Uterus (tissue), 4 donors: ENCODE data around the gene LTBP1. TPM values are rescaled to one million over a fixed set of nuclear protein-coding genes. Genes with fewer than 3 reads are reported as not detected.

ENCODE experiments used
- DNase-seq, 2 donors: peaks; one replicate each; pipeline ENCODE4 v3.0.0-alpha.2; 2019 to 2020
- H3K27ac ChIP-seq, 2 donors: fragments of 200-600 bp; sonication (generic); 1 replicate in 1 of 2; 2 replicates in 1 of 2; pipeline ENCODE4 v1.5.1; 2016 to 2018
- H3K27me3 ChIP-seq, 2 donors: fragments of 200-600 bp; sonication (generic); one replicate each; pipeline ENCODE4 v1.5.1; 2018 to 2019; ENCODE audit warnings: control low read depth in 1 of 2
- H3K36me3 ChIP-seq, 2 donors: fragments of 200-600 bp; sonication (generic); one replicate each; pipeline ENCODE4 v1.5.1; 2019; ENCODE audit warnings: control low read depth in 1 of 2
- H3K4me1 ChIP-seq, 2 donors: fragments of 200-600 bp; sonication (generic); one replicate each; pipeline ENCODE4 v1.5.1; 2018 to 2019; ENCODE audit warnings: control low read depth in 1 of 2
- H3K4me3 ChIP-seq, 2 donors: fragments of 200-600 bp; sonication (generic); 1 replicate in 1 of 2; 2 replicates in 1 of 2; pipeline ENCODE4 v1.5.1; 2018 to 2019; ENCODE audit warnings: mild to moderate bottlenecking in 1 of 2
- H3K9me3 ChIP-seq, 2 donors: fragments of 200-600 bp; sonication (generic); one replicate each; pipeline ENCODE4 v1.5.1; 2019; ENCODE audit warnings: control low read depth in 1 of 2
- POLR2A ChIP-seq, 2 donors: fragments of 450-650 bp; IDR thresholded peaks; one replicate each; pipeline ENCODE4 v1.6.1; 2016; ENCODE audit warnings: antibody characterized with exemption in 2 of 2, mild to moderate bottlenecking in 1 of 2, moderate library complexity in 1 of 2
- intact Hi-C: fragments of 100-400 bp; cut with DNase I; formaldehyde crosslinking; loops from one replicate; pipeline ENCODE4 v1.15.1; 2023; ENCODE audit warnings: low total_unique reads
- total RNA-seq, 4 donors: library from RNA; depleted of rRNA in 3 of 4; stranded (reverse); fragments of >200 nt in 3 of 4; gene quantifications; one replicate each; pipeline versions ENCODE4 v1.1.0 to v1.2.4, GENCODE V29; 2014 to 2023
- TF ChIP-seq, protein P1 (sequence below), 4 experiments: fragments of 200-600 bp in 2 of 4; fragments of 450-650 bp in 2 of 4; sonication (generic) in 2 of 4; IDR thresholded peaks; one replicate each; pipeline ENCODE4 v1.5.1; 2016 to 2019; ENCODE audit warnings: antibody characterized with exemption in 4 of 4, mild to moderate bottlenecking in 2 of 4, moderate library complexity in 1 of 4
- donor health status: DM: yes; HTN: yes; CAD: no.

Gene LTBP1
- total RNA-seq, 4 donors from 2014 or later: 72.5 to 322 (median 92.2) TPM

GRCh38 chr2:33000986-33001385 is 54.2 kb downstream of the LTBP1 start:
- intact Hi-C loops: no loop called here
- H3K27me3 ChIP-seq: no peaks in the 10 kb centered on the region
- DNase-seq: no peak

GRCh38 chr2:33001823-33002222 is 55.1 kb downstream of the LTBP1 start:
- Histone ChIP-seq H3K36me3 (no peaks in the 10 kb centered on the region), H3K27me3 (no peaks in the 10 kb centered on the region), H3K27ac (no peak overlapping the region), H3K4me1 (peaks cover 0 to 6% of the 10 kb centered on the region in 2 donors), H3K4me3 (no peak overlapping the region), H3K9me3 (no peaks in the 10 kb centered on the region)
- TF ChIP-seq POLR2A (IDR thresholded peaks at IDR 0.05): no peak
- TF ChIP-seq, protein P1, sequence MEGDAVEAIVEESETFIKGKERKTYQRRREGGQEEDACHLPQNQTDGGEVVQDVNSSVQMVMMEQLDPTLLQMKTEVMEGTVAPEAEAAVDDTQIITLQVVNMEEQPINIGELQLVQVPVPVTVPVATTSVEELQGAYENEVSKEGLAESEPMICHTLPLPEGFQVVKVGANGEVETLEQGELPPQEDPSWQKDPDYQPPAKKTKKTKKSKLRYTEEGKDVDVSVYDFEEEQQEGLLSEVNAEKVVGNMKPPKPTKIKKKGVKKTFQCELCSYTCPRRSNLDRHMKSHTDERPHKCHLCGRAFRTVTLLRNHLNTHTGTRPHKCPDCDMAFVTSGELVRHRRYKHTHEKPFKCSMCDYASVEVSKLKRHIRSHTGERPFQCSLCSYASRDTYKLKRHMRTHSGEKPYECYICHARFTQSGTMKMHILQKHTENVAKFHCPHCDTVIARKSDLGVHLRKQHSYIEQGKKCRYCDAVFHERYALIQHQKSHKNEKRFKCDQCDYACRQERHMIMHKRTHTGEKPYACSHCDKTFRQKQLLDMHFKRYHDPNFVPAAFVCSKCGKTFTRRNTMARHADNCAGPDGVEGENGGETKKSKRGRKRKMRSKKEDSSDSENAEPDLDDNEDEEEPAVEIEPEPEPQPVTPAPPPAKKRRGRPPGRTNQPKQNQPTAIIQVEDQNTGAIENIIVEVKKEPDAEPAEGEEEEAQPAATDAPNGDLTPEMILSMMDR (IDR thresholded peaks at IDR 0.05): no peak
- no peak for DNase-seq
- intact Hi-C loops: no loop called here

More at GRCh38 chr2:33000986-33001385, 54.2 kb downstream of the LTBP1 start:
- Histone ChIP-seq H3K4me1 (peaks cover 0 to 6% of the 10 kb centered on the region in 2 donors), H3K27ac (no peak overlapping the region), H3K9me3 (no peaks in the 10 kb centered on the region), H3K4me3 (no peak overlapping the region), H3K36me3 (no peaks in the 10 kb centered on the region)
- no peak for TF ChIP-seq POLR2A (IDR thresholded peaks at IDR 0.05)
- TF ChIP-seq, protein P1 (IDR thresholded peaks at IDR 0.05): no peak

DNA sequence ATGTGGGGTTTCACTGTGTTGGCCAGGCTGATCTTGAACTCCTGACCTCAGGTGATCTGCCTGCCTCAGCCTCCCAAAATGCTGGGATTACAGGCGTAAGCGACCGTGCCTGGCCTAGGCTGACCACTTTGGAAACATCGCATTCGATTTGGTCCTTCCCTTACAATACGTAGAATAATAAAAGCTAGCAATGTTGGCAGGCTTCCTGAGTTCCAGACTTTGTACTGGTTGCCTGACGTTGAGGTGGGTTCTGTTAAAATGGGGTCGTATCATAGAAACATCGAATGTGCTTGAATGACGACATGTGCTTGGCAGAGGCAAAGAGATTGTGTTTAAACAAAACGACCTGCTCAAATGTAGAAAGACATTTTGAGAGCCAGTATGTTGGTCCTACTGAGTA is 56.1 kb downstream of the LTBP1 start:
- Histone ChIP-seq H3K4me1 (peaks cover 0 to 6% of the 10 kb centered on the region in 2 donors), H3K27ac (no peak overlapping the region), H3K36me3 (no peaks in the 10 kb centered on the region), H3K4me3 (no peak overlapping the region), H3K27me3 (no peaks in the 10 kb centered on the region), H3K9me3 (no peaks in the 10 kb centered on the region)
- DNase-seq: no peak
- intact Hi-C loops: no loop called here
- TF ChIP-seq POLR2A (IDR thresholded peaks at IDR 0.05): no peak
- TF ChIP-seq, protein P1 (IDR thresholded peaks at IDR 0.05): no peak

DNA sequence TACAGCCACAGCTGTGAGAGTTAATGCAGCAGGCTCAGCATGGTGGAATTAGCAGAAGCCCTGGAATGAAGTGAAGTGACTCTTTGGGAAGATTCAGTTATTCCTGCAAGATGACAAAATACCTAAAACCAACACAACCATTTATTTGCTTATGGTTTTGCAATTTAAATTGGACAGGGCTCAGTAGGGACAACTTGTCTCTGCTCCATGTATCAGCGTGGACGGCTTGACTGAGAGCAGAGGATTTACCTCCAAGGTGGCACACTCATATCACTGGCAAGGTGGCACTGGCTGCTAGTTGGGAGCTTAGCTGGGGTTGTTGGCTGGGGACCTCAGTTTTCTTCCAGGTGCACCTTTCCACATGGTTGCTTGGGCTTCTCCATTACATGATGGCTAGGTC is 58.3 kb downstream of the LTBP1 start:
- TF ChIP-seq, protein P1 (IDR thresholded peaks at IDR 0.05): no peak
- no peak for TF ChIP-seq POLR2A (IDR thresholded peaks at IDR 0.05)
- H3K9me3 ChIP-seq: no peaks in the 10 kb centered on the region
- H3K36me3 ChIP-seq: no peaks in the 10 kb centered on the region
- no peak overlapping the region for H3K27ac ChIP-seq
- H3K4me3 ChIP-seq: no peak overlapping the region
- intact Hi-C loops: no loop called here
- H3K4me1 ChIP-seq: peaks cover 0 to 6% of the 10 kb centered on the region in 2 donors
- H3K27me3 ChIP-seq: no peaks in the 10 kb centered on the region
- DNase-seq: no peak

DNA sequence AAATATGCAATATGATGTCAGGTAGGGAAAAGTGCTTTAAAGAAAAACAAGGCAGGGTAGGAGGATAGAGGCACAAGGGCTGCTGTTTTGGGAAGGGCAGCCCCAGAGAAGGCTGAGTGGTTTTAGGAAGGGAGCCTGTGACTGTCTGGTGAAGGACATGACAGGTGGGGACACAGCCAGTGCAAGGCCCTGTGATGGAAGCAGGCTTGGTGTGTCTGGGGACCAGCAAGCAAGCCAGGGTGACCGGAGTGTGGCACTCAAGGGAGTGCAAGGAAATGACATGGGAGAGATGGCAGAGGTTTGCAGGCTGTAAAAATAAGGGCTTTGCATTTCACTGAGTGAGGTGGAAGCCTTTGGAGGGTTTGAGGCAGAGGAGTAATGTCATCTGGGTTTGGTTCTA is 62.0 kb downstream of the LTBP1 start:
- no peaks in the 10 kb centered on the region for H3K27me3 ChIP-seq
- no peak overlapping the region for H3K27ac ChIP-seq
- H3K4me1 ChIP-seq: no peaks in the 10 kb centered on the region
- DNase-seq: no peak
- no peaks in the 10 kb centered on the region for H3K9me3 ChIP-seq
- H3K4me3 ChIP-seq: no peak overlapping the region
- no peak for TF ChIP-seq POLR2A (IDR thresholded peaks at IDR 0.05)
- TF ChIP-seq, protein P1 (IDR thresholded peaks at IDR 0.05): no peak
- intact Hi-C loops: no loop called here
- no peaks in the 10 kb centered on the region for H3K36me3 ChIP-seq
